Stimulated activated CD4-positive, alpha-beta T cell treated with anti-CD3 and anti-CD28 coated beads, Interleukin-1b, Interleukin-23, amount 100 ng/mL, for 24 hours (primary cell): Measurements from ENCODE around the gene CAMSAP1.

Experiments used
- DNase-seq, 4 experiments: peaks; one replicate each; pipeline ENCODE4 v3.0.0-alpha.2; 2020; ENCODE audit warnings: low read depth in 4 of 4, low spot score in 1 of 4

CAMSAP1 gene

DNA sequence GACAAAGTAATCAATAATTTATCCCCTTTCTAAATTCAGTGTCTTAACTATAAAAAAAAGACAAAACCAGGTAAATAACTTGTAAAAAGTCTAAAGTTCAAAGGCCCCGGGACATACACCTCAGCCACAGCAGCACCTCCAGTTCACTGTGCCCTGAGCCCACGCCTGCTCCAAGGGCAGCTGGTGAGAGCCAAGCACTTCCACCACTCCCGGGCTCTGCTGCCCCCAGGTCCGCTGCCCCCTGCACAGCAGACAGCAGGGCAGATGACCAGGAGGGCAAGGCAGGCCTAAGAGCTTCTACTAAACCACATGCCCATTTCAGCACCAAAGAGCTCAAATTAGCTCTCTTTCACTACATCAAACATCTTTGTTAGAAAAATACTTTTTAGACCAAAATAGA is 91.9 kb downstream of the CAMSAP1 start:
- no peak for DNase-seq

- DNase-seq: no peak
These were observed 92.8 kb downstream of the CAMSAP1 start for GRCh38 chr9:135814421-135815095.

GRCh38 chr9:135813671-135814290 is 93.6 kb downstream of the CAMSAP1 start:
- no peak for DNase-seq

- no peak for DNase-seq
These were observed 94.4 kb downstream of the CAMSAP1 start for GRCh38 chr9:135812961-135813360.

GRCh38 chr9:135811801-135812200 is 95.5 kb downstream of the CAMSAP1 start:
- no peak for DNase-seq

- no peak for DNase-seq
These were observed 96.4 kb downstream of the CAMSAP1 start for GRCh38 chr9:135810806-135811575.

DNA sequence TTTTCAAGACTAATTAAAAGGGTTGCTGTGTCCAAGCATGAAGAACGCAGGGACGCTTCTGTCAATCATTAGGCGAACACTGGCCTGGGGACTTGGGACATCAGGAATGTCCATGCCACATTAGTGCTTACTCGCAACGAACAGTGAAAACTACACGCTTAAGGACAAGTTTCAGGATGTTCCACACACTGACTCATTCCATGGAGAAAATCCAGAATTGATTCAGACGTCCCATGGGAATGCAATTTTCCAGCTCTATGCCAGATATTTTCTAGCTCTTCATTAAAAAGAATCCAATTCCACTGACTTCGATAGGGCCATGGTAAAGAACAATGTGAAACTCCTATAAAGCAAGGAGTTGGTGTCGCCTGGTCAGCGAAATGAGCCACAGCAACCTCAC is 98.2 kb downstream of the CAMSAP1 start:
- DNase-seq: no peak

- DNase-seq: no peak
These were observed 101.8 kb downstream of the CAMSAP1 start for GRCh38 chr9:135805422-135806022.

- DNase-seq: no peak
These were observed 102.5 kb downstream of the CAMSAP1 start for GRCh38 chr9:135804581-135805421.

- no peak for DNase-seq
These were observed 103.9 kb downstream of the CAMSAP1 start for GRCh38 chr9:135803441-135803840.

DNA sequence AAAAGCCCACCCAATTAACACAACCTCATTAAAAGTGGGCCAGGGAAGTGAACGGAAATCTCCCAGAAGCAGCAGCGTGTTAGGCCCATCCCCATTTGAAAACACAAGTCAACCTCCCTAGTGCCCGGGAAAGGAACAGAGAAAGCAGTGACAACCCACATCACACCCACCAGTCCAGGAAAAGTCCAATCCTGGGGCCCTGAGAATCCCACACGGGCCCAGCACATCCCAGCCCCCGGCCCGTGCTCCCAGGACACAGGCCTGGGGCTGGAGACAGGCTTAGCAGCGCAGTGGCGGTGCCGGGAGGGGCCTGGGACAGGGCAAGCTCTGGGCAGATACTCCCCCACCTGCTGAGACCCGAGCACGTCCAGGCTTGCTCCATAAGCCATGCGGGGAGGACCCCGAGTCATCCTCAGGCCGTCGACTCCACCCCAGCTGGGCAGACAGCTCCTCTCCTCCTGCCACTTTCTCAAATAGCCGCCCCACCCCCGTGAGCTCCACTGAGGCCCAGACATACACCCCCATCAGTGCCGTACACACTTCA is 104.4 kb downstream of the CAMSAP1 start:
- DNase-seq: no peak

DNA sequence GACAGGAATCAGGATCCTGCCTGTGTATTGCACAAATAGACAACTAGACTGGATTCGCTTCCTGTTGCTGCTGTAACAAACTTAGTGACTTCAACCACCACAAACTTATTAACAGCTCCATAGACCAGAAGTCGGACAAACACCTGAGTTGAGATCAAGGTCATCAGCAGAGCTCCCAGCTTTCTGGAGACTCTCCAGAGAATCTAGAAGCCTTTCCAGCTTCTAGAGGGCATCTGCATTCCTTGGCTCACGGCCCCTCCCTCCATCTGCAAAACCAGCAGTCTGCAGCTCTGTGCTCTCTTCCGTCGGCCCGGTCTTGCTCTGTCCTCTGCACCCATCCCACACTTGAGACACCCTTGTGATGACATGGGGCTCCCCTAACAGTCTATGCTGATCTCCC is 106.3 kb downstream of the CAMSAP1 start:
- DNase-seq: no peak

GRCh38 chr9:135799261-135799660 is 108.1 kb downstream of the CAMSAP1 start:
- DNase-seq: no peak

- no peak for DNase-seq
These were observed 109.1 kb downstream of the CAMSAP1 start for GRCh38 chr9:135798263-135798585.

DNA sequence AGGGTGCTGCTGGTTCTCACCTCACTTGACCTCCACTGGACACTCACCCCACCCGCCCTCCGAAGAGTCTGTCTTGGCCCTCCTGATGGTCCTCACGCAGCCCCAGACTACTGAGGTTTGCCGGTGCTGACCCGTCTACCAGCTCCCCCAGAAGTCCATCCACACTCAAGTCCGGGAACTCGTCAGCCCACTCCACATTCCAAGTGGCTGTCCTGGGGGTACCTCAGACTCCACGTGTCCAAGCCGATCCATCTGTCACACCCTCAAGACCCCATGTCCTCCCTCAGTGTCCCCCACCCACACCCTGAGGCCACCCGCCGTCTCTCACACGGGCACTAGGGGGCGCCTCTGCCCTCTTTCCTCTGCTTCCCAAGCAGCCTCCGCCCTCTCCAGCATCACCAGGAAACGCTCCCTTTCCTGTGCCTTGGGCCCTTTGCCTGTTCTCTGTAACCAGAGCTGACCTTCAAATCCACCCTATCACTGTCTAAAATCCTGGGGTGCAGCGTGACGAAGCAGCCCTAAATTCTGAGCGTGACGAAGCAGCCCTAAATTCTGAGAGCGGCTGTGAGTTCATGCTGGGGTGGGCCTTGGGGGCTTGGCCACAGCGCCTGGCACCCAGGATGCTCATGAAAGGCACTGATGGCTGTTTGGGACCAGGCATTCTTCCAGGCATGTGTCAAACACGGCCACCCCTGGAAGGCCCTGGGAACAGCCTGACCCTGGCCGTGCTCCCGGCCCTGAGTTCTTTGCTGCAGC is 109.7 kb downstream of the CAMSAP1 start:
- DNase-seq: peak in 3 of 4 experiments; percentile 5 to 13 (median 9)

DNA sequence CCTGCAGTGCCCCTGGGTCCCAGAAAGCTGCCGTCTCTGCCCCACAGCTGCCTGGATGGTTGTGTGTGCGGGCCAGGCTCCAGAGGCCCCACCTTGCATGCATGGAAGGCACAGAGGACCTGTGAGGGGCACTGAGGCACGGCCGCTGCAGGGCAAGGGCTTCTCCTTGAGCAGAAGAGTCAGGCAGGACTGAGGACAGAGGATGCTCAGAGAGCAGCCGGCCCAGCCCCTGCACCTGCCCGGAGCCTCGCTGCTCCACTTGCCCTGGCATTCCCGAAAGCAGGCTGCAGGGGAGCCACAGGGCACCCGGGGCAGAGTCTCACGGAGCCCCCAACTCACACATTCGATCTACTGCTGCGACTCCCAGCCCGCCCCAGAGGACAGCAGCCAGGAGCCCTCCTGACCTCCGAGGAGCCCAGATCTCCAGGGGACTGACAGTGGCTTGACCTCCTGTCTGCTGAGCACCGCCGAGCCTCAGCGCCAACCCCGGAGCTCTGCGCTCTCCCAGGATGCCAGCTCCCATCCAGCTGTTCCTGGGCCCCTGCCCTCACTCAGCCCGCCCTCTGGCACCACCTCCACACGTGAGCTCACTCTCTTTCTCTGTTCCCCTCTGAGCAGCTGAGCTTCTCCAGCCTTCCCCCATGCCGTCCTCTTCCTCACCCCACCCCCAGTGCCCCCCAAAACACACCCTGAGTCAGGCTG is 110.4 kb downstream of the CAMSAP1 start:
- no peak for DNase-seq

- DNase-seq: no peak
These were observed 112.0 kb downstream of the CAMSAP1 start for GRCh38 chr9:135795391-135795790.

- DNase-seq: no peak
These were observed 112.9 kb downstream of the CAMSAP1 start for GRCh38 chr9:135794361-135794885.

- DNase-seq: no peak
These were observed 113.3 kb downstream of the CAMSAP1 start for GRCh38 chr9:135794057-135794335.
